Caco-2 (cell line): ENCODE measurements around the gene ADAM23. TPM values are rescaled to one million over a fixed set of nuclear protein-coding genes. Genes with fewer than 3 reads are reported as not detected.

Source experiments
- BruUV-seq: library from RNA; stranded (reverse); fragments of 400-500 nt; replicated peaks from 2 replicates; lab custom pipeline; 2021; lab: Mats Ljungman, UMichigan
- CTCF ChIA-PET: fragments of 300-600 bp; sonication (Branson Sonifier 250); formaldehyde crosslinking; loops from one replicate; lab custom pipeline; 2022; ENCODE audit warnings: antibody characterized with exemption; lab: Charles Lee
- POLR2A ChIA-PET: fragments of 300-600 bp; sonication (Branson Sonifier 250); formaldehyde crosslinking; loops from one replicate; lab custom pipeline; 2022; ENCODE audit warnings: antibody characterized with exemption; lab: Charles Lee
- DNase-seq, 2 experiments: peaks; one replicate each; pipeline versions ENCODE4 v3.0.0 to v3.0.0-alpha.2; 2020 to 2022
- H3K27me3 ChIP-seq: replicated peaks from 2 replicates; pipeline ENCODE4 v1.6.0; 2011; ENCODE audit warnings: low read length; ENCODE audit not compliant: control insufficient read depth, insufficient read depth
- H3K36me3 ChIP-seq: 2 replicates; pipeline ENCODE4 v1.5.1; 2011; ENCODE audit warnings: low read length; ENCODE audit not compliant: control insufficient read depth, insufficient read depth
- H3K4me1 ChIP-seq: fragments of 250-450 bp; sonication (Bioruptor Pico); 2 replicates; pipeline ENCODE4 v1.5.1; 2020; ENCODE audit warnings: mild to moderate bottlenecking
- H3K4me3 ChIP-seq: 2 replicates; pipeline ENCODE4 v1.5.1; 2011; ENCODE audit warnings: low read depth, mild to moderate bottlenecking, control low read depth, low read length
- H3K9me3 ChIP-seq: fragments of 250-450 bp; sonication (Bioruptor Pico); 2 replicates; pipeline ENCODE4 v1.5.1; 2020; ENCODE audit warnings: mild to moderate bottlenecking, moderate library complexity
- H3K27ac Mint-ChIP-seq: one replicate; pipeline ENCODE4 v1.8.0; 2022; ENCODE audit warnings: mixed read lengths; ENCODE audit not compliant: unreplicated experiment
- H3K27me3 Mint-ChIP-seq: one replicate; pipeline ENCODE4 v1.8.0; 2022; ENCODE audit warnings: mixed read lengths; ENCODE audit not compliant: insufficient read depth, unreplicated experiment
- H3K36me3 Mint-ChIP-seq: one replicate; pipeline ENCODE4 v1.8.0; 2022; ENCODE audit warnings: mild to moderate bottlenecking, mixed read lengths; ENCODE audit not compliant: insufficient read depth, unreplicated experiment
- H3K4me1 Mint-ChIP-seq: one replicate; pipeline ENCODE4 v1.8.0; 2022; ENCODE audit warnings: low read depth, mixed read lengths; ENCODE audit not compliant: unreplicated experiment
- H3K4me3 Mint-ChIP-seq: one replicate; pipeline ENCODE4 v1.8.0; 2022; ENCODE audit warnings: mild to moderate bottlenecking, moderate library complexity, mixed read lengths; ENCODE audit not compliant: unreplicated experiment
- H3K9me3 Mint-ChIP-seq: one replicate; pipeline ENCODE4 v1.8.0; 2022; ENCODE audit warnings: mixed read lengths; ENCODE audit not compliant: unreplicated experiment
- intact Hi-C: fragments of 100-400 bp; cut with micrococcal nuclease; formaldehyde crosslinking; loops from one replicate; pipeline ENCODE4 v1.10.0; 2022; ENCODE audit not compliant: unreplicated experiment
- total RNA-seq: library from RNA; stranded (reverse); gene quantifications from 2 replicates; pipeline ENCODE4 v1.2.3, GENCODE V29; 2022
- TF ChIP-seq, protein P1 (sequence below), 2 experiments: fragments of 200-600 bp in 1 of 2; IDR thresholded peaks; 1 replicate in 1 of 2; 2 replicates in 1 of 2; pipeline versions ENCODE4 v1.5.1 to v1.8.0; 2011 to 2022; ENCODE audit warnings: antibody characterized with exemption in 1 of 2, control low read depth in 1 of 2, inconsistent platforms in 1 of 2, low read depth in 1 of 2, low read length in 1 of 2, mild to moderate bottlenecking in 1 of 2, moderate library complexity in 1 of 2; ENCODE audit not compliant: insufficient read depth in 1 of 2, severe bottlenecking in 1 of 2, unreplicated experiment in 1 of 2

Gene ADAM23
- total RNA-seq, 1 experiment from 2014 or later: 55.1 TPM

DNA sequence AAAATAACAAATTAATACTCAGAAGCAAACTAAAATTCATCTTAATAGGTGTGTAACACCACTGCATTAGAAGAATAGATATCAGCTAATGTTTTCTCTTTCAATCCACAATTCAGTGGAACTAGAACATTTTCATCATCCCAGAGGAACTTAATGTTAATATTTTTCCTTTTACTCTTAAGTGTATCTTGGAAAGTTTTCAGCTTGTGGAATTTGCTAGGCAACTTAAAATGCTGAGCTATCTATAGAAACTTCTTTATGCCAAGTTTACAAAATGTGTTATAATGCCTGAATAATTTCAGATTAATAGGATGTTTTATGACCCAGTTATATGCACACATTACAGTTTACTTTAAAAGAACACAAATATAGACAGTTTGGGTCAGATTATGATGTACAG, 112.4 kb downstream of the ADAM23 start:
- Mint-ChIP-seq H3K27ac (no peak overlapping the region), H3K4me3 (no peak overlapping the region), H3K27me3 (no peaks in the 10 kb centered on the region), H3K4me1 (no peaks in the 10 kb centered on the region), H3K9me3 (no peaks in the 10 kb centered on the region), H3K36me3 (peaks cover 6% of the 10 kb centered on the region)
- Histone ChIP-seq H3K4me1 (no peaks in the 10 kb centered on the region), H3K9me3 (no peaks in the 10 kb centered on the region), H3K4me3 (no peak overlapping the region), H3K27me3 (no peaks in the 10 kb centered on the region), H3K36me3 (no peaks in the 10 kb centered on the region)
- intact Hi-C loops: loop anchor here (2.0 to 5.0 kb wide), 2 partner anchors 108 to 225 kb away; no protein-coding TSS in a partner anchor
- BruUV-seq: no TSS peak
- DNase-seq: no peak
- TF ChIP-seq, protein P1, sequence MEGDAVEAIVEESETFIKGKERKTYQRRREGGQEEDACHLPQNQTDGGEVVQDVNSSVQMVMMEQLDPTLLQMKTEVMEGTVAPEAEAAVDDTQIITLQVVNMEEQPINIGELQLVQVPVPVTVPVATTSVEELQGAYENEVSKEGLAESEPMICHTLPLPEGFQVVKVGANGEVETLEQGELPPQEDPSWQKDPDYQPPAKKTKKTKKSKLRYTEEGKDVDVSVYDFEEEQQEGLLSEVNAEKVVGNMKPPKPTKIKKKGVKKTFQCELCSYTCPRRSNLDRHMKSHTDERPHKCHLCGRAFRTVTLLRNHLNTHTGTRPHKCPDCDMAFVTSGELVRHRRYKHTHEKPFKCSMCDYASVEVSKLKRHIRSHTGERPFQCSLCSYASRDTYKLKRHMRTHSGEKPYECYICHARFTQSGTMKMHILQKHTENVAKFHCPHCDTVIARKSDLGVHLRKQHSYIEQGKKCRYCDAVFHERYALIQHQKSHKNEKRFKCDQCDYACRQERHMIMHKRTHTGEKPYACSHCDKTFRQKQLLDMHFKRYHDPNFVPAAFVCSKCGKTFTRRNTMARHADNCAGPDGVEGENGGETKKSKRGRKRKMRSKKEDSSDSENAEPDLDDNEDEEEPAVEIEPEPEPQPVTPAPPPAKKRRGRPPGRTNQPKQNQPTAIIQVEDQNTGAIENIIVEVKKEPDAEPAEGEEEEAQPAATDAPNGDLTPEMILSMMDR (IDR thresholded peaks at IDR 0.05; ENCODE audit: insufficient read depth in 1 of 2, low read depth in 1 of 2, low read length in 1 of 2, severe bottlenecking in 1 of 2, unreplicated experiment in 1 of 2): no peak
- ChIA-PET POLR2A (no interaction called here), CTCF (no interaction called here)

DNA sequence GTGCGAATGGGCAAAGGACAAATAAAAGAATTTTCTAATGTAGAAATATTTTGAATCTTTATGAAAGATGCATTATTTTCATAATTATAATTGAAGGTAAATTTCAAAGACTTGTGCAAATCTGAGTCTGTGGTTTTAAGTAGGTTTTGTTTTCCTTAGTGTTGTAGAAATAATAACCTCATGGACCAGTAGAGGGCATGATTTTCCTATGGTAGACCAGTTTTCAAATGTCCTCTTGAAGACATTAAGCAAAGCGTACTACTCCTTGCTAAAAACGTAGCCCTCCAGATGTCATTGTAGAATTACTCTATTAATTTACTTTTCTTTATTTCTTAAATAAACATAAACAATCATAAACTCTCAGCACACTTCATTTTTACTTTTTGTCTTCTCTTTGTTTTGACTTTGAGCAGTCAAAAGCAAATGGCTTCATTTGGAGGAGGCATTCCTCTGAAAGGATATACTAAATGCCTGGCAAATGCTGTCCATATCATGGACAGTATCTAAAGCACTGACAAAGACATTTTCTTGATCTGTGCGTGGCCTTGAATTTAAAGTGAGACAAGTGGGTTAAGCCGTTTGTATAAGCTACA, 113.1 kb downstream of the ADAM23 start:
- no peaks in the 10 kb centered on the region for H3K4me1 ChIP-seq
- ChIA-PET CTCF (no interaction called here), POLR2A (no interaction called here)
- Mint-ChIP-seq H3K36me3 (peaks cover 6% of the 10 kb centered on the region), H3K4me3 (no peak overlapping the region), H3K27me3 (no peaks in the 10 kb centered on the region), H3K4me1 (no peaks in the 10 kb centered on the region), H3K9me3 (no peaks in the 10 kb centered on the region), H3K27ac (no peak overlapping the region)
- peak in 1 of 2 experiments; percentile 30 for DNase-seq
- no peaks in the 10 kb centered on the region for H3K27me3 ChIP-seq
- H3K4me3 ChIP-seq: no peak overlapping the region
- intact Hi-C loops: loop anchor here (2.0 to 5.0 kb wide), 2 partner anchors 109 to 224 kb away; no protein-coding TSS in a partner anchor
- TF ChIP-seq, protein P1 (IDR thresholded peaks at IDR 0.05; ENCODE audit: insufficient read depth in 1 of 2, low read depth in 1 of 2, low read length in 1 of 2, severe bottlenecking in 1 of 2, unreplicated experiment in 1 of 2): peak; percentile 43 to 56
- no peaks in the 10 kb centered on the region for H3K36me3 ChIP-seq
- BruUV-seq: no TSS peak
- H3K9me3 ChIP-seq: no peaks in the 10 kb centered on the region

DNA sequence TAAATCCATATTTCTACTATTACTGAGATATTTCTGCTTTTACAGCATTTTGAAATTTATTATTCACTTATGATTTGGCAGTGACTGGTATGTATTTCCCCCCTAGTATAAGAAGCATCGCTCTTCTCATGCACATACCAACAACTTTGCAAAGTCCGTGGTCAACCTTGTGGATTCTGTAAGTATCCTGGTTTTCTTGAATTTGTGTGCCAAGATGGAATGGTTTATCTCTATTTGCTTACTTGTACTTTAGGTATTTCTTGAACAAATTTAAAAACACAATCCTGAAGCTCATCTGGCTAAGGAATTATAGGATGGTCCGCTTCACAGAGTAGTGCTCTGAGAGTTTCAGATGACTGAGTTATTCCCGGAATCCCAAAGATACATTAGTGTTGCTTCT, 114.0 kb downstream of the ADAM23 start:
- H3K4me3 Mint-ChIP-seq: no peak overlapping the region
- no peak overlapping the region for H3K27ac Mint-ChIP-seq
- no peaks in the 10 kb centered on the region for H3K27me3 ChIP-seq
- BruUV-seq: no TSS peak
- TF ChIP-seq, protein P1 (IDR thresholded peaks at IDR 0.05; ENCODE audit: insufficient read depth in 1 of 2, low read depth in 1 of 2, low read length in 1 of 2, severe bottlenecking in 1 of 2, unreplicated experiment in 1 of 2): no peak
- no peak overlapping the region for H3K4me3 ChIP-seq
- H3K9me3 Mint-ChIP-seq: no peaks in the 10 kb centered on the region
- no peaks in the 10 kb centered on the region for H3K4me1 ChIP-seq
- H3K36me3 Mint-ChIP-seq: peaks cover 6% of the 10 kb centered on the region
- H3K9me3 ChIP-seq: no peaks in the 10 kb centered on the region
- DNase-seq: no peak
- H3K4me1 Mint-ChIP-seq: no peaks in the 10 kb centered on the region
- H3K36me3 ChIP-seq: no peaks in the 10 kb centered on the region
- H3K27me3 Mint-ChIP-seq: no peaks in the 10 kb centered on the region
- intact Hi-C loops: loop anchor here (2.0 to 5.0 kb wide), 2 partner anchors 110 to 223 kb away; no protein-coding TSS in a partner anchor
- ChIA-PET POLR2A (no interaction called here), CTCF (no interaction called here)
